ENCODE measurements around the gene OR51G2.
"Not testable (repeated sequence)": the region's sequence is repeated elsewhere in the genome, so short reads cannot be mapped to it uniquely, and the experiment has no call there.

The OR51G2 gene, protein sequence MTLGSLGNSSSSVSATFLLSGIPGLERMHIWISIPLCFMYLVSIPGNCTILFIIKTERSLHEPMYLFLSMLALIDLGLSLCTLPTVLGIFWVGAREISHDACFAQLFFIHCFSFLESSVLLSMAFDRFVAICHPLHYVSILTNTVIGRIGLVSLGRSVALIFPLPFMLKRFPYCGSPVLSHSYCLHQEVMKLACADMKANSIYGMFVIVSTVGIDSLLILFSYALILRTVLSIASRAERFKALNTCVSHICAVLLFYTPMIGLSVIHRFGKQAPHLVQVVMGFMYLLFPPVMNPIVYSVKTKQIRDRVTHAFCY

DNA sequence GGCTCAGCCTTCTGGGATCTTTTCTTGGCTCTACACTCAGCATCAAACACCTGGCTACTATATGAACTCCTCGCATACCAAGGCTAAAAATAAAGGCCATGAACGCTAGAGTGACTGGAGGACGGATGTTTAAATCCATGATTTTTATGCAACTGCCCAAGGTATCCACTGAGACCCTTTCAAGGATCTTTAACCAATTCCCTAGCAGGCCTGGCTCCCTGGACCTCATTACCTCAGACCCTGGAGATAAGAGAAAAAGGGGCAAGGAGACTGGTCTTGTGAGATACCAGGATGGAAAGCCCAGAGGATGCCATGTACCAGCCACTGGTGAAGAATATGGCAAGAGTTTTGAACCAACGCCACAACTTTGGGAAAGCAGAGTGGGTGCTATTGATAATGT lies at the start of gene OR51G2:
Gene OR51G2, minus strand, starts transcription at position 101 of the 400 bp plus-strand sequence. CDS start 3,687 bp downstream, outside the sequence.
- no peak for DNase-seq

DNA sequence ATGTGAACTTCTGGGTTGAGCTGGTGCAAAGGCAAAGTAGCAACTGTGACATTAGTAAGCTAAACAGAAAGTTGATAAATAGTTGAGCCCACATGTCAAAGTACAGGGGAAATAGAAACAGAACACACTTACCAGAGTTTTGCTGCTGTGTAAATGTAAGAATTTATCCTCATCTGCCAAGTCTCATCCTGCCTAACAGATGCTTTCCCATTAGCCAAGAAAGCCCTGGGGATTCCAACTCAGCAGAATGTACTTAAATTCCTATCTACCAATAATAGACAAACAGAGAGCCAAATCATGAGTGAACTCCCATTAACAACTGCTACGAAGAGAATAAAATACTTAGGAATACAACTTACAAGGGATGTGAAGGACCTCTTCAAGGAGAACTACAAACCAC lies 43.7 kb upstream of the OR51G2 start:
- DNase-seq, result no peak

DNA sequence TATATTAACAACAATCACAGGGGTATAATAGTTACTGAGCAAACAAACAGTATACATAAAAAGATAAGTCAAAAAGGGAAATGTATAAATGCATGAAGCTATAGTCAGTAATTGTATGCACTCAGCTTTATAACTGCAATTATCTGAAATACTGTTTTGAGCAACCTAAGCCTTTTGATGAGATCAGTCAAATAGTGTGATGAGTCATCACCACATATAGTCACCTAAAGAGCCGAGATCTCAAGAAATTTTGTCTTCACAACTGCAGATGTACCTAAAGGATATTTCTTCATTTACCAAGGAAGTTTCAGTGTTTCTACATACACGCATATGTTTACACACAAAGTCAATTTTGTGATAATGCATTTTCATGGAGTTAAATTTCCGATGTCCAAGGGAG lies 41.7 kb upstream of the OR51G2 start:
- no peak for DNase-seq

DNA sequence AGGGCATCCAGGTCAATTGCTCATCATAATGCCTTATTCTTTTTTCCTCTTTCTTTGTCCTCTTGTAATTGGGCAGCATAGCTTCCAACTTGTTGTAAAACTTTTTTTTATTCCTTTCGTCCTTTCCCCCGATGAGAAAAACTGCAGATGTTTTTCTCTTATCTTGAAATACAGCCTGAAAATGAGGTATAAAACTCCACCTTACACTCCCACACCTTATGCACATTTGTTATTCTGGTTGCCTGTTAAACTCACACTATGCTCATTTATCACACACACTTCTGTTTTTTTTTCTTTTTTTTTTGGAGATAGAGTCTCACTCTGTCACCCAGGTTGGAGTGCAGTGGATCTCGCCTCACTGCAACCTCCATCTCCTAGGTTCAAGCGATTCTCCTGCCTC lies 38.2 kb upstream of the OR51G2 start:
- no peak for DNase-seq

DNA sequence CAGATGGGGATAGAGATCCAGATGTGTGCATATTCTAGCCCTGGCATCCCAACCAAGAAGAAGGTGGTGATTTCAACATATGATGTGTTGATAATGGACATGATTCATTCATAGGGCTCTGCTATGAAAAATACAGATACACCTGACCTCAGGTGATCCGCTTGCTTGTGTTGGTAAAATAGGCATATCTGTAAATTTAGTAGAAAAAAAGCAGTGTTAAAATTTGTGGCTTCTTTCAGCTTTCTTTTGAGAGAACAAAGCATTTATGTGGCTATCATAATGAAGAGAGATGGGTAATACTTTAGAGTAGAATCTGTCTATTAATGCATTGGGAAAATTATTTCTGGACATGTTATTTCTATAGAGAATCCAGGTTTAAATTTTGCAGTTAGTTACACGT lies 36.5 kb upstream of the OR51G2 start, which contains the start of gene OR51A2:
Gene OR51A2, minus strand, starts transcription at position 101 of the 400 bp plus-strand sequence. Its CDS starts 0 bp downstream, at position 101.
- DNase-seq, result not testable (repeated sequence)

DNA sequence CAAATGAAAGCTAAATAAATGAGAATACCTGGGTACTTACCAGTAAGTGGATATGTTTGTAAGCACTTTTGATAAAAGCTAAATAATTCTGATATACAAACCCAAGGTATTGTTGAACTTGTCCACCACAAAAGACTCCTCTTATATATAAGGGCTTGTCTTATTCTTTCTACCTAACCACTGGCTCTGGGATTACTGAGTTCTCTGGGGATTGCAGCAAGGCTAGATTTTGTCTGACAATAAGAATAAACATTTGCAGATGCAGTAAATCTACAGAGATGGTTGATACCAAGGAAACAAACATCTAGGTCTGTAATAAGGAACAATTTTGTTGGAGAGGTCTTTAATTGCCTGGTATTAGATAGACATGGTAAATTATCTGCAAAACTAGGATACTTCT lies 28.4 kb upstream of the OR51G2 start, which contains the start of gene OR51A4:
Gene OR51A4, minus strand, starts transcription at position 101 of the 400 bp plus-strand sequence. CDS start 505 bp downstream, outside the sequence.
- no peak for DNase-seq

DNA sequence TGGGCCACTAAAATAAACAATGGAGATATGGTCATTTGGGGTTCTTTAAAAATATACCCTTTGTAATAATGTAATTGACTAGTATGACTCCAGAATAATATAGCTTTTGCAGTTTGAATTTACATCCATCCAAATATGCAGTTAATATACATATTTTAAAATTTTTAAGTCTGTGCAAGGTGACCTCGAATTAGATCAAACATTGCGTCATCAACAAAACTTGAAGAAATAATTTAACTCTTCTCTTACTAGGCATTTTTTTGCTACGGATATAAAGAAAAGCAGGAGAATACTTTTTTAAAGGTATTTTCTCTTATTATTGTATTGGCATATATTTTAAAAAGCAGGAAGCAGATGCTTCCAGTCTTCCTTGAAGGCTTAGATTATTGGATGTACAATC lies 17.6 kb upstream of the OR51G2 start:
- no peak for DNase-seq

DNA sequence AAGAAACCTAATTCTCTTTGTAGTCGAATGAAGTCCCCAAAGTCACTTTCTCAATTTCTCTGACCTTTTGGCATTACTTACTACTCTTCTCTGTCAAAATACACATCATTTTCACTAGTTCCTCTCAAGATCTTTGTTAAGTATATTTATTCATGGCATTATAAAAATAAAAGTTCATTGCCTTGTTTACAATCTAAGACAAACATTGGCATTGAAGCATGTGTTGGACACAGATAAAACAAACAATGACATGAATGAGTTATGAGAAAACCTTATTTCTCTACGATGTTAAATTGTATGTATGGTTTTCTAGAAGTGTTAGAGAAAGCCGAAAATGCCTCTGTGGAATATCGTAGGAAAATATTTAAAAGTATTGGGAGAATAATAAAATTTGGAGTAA lies 13.6 kb upstream of the OR51G2 start:
- no peak for DNase-seq

DNA sequence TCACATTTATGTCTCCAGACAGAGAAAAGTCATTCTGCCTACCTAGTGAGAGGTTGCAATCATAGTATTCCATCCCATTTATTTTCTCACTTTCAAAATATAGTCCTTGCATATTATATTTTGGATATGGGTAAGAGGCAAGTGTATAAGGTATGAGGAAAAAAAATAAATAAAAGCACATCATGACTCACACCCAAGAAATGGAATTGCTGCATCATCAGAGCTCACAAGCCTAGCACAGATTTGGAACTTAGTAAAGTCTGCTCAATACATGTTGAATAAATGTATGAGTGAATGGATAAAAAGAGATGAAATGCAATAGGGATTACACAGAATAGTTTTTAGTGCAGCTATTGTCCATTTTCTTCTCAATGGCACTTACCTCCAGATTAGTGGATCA lies 7.5 kb upstream of the OR51G2 start:
- DNase-seq, result no peak

DNA sequence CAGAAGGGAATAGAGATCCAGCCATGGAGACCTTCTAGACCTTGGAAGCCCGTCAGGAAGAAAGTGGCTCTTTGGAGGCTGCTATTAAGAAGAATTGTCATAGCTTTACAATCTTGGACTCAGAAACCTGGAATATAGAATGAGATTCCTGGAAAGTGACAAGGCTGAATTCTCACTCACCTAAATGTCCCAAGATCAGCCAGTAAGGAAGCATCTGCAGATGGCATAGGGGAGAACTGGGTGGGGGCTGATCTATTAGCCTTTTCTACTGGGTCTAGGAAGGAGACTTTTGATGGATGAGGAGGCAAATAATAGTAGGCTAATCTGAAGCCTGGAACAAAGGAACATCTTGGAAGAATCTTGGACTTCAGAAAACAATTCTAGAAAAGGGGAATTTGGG lies 5.1 kb upstream of the OR51G2 start, which contains the start of gene OR51G1:
Gene OR51G1, minus strand, starts transcription at position 101 of the 400 bp plus-strand sequence. Its CDS starts 0 bp downstream, at position 101.
- no peak for DNase-seq

DNA sequence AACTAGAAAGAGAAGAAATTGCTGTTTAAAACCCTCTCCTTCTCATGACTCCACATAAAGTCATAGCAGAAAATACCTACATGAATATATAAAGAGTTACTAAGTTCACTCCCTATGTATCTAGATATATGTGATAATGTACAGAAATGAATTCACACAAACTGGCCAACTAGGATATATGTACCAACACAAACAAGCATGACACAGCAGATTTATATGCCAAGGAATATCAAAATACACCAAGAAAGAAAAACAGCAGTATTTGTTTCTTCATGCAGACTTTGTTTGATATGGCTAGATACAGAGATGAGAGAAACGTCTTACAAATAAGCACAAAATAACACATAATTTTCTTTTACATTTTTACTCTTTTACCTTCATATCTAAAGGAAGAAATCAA lies 3.2 kb upstream of the OR51G2 start:
- DNase-seq, result no peak

DNA sequence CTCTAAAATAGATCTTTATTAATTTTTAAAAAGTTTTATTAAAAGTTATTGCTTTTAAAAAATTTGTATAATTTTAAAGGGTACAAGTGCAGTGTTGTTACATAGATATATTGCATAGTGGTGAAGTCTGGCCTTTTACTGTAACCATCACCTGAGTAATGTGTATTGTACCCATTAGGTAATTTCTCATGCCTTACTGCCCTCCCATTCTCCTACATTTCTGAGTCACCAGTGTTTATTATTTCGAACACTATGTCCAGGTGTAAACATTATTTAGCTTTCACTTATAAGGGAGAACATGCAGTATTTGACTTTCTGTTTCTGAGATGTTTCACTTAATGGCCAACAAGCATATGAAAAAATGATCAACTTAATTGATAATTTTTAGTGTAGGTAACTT lies 2.6 kb upstream of the OR51G2 start:
- DNase-seq, result no peak

DNA sequence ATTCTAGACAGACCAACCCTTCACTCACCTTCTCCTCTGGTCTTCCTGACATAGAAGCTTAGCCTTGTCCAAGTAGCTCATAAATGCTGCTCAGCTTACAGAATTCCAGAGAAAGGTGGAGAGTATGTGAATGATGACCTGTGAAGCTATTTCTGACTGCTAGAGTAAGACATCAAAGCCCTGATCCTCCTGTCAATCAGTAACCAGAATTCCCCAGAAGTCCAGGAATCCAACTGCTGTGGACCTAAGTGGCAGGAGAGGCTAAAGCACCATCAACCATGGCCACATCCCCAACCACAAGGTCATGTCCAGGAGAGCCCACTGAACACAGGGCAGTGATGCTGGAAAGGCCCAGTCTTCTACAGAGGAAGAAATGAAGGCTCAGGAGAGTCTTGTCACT lies 2.6 kb downstream of the OR51G2 start:
- no peak for DNase-seq

DNA sequence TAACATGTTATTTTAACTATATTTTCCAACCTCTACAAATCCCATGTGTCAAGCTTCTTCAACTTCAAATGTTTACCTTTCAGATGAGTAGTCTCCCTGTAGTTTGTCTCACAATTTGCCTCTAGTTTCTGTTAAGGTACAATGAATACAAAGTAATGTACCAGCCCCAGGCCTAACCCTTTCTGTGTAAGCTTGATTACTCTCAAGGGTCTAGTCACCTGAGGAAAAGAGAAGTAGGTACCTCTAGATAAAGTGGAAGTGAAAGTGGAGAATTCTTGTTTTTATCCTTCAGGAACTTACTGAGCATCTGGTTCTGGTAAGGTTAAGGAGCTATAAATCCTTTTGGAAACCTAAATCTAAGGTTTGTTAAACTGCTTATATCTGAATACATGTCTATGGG lies 15.7 kb downstream of the OR51G2 start, which contains the start of gene OR51A7:
Gene OR51A7, plus strand, starts transcription at position 300 of the 400 bp plus-strand sequence. CDS start 3,587 bp downstream, outside the sequence.
- no peak for DNase-seq

DNA sequence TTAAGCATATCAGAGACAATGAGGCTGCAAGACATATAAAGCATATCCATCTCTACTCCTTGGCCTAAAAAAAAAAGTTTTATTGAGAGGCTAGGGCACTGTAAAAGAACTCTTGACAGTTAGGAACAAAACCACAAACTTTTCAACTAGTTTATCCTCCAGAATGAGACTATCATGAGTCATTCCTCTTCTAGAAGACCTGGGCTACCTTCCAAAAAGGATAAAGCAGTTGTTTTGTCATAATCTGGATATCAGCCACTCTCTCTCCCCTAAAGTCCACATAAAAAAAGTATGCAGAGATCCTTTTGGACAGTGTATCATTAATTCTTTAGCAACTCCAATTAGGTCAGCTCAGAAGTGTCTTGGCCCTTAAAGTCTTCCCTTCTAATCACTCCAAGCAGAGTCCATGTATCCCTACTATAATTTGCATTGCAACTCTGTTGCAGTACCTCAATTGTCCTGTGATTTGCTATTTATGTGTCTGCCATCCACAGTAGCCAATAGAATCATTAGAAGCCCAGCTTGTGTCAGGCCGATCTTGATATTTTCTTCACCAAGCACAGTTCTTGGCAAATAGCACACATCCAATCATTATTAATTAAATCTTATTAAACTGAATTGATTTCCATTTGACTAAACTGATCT lies 27.0 kb downstream of the OR51G2 start:
- DNase-seq, result no peak

DNA sequence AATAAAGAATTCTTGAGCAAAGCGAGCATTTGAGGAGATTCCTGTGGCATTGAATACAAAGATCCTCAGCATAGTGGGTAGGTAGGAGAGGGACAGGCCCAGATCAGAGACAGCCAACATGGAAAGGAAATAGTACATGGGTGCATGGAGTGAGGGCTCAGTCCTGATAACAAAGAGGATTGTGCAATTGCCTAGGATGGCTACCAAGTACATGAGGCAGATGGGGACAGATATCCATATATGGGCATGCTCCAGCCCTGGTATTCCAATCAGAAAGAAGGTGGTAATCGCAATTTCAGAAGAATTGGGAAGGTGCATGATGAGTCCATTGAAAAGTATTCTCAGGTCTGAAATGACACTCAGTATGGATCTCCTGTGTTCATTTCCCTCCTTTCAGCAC lies 28.9 kb downstream of the OR51G2 start:
- no peak for DNase-seq

DNA sequence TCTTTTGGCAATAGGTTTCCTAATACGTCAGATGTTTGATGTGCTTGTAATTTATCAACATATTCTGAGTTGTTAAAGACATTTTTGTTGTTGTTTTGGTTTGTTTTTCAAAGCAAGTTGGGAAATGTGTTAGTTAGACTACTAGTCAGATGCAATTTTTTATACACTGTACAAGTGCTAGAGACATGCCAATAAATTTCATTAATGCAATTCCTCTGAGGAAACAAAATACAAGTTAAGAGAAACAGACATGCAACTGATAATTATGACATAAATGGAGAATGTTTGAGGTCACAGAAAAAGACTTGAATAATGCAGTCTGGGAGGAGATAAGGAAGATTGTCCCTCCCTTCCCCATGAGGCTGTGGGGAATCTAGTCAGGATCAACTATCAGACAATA lies 31.6 kb downstream of the OR51G2 start:
- DNase-seq, result no peak

DNA sequence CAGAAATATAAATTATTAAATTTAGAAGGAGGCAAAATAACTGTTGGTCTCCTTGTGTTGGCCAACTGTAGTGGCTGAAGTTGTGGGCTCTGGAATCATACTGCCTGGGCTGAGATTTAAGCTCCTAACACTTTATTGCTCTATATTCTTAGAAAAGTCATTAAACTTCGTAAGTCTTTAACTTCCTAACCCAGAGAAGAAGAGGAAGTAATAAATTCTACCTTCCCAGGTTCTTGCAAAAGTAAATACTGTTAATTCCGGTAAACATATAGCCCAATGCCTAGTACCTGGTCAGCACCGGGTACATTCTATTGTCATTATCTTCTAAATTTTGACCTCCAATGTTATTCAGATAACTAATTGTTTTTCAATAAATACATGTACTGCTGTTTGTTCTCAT lies 33.0 kb downstream of the OR51G2 start:
- DNase-seq, result no peak

DNA sequence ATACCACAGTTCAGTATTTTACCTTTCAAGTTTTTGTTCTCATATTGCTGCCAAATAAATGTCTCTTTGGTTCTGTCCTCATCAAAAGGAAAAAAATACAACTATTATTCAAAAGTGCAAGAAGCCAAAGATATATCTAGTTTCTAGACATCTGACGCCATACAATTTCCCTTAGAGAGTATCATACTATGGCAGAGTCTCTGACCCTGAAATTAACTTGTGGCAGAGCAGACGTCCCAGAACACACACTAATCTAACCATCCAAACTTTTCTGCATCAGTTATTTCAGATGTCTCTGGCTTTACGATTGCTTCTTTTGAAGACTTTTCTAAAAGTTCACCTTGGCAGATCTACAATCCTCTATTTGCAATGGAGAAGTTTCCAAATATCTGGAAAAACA lies 34.8 kb downstream of the OR51G2 start:
- DNase-seq, result no peak

DNA sequence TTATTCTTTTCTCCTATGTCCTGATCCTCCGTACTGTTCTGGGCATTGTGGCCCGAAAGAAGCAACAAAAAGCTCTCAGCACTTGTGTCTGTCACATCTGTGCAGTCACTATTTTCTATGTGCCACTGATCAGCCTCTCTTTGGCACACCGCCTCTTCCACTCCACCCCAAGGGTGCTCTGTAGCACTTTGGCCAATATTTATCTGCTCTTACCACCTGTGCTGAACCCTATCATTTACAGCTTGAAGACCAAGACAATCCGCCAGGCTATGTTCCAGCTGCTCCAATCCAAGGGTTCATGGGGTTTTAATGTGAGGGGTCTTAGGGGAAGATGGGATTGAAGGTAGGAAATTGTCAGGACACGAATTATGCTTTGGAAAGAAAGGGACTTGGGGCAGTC lies 36.6 kb downstream of the OR51G2 start:
- no peak for DNase-seq

DNA sequence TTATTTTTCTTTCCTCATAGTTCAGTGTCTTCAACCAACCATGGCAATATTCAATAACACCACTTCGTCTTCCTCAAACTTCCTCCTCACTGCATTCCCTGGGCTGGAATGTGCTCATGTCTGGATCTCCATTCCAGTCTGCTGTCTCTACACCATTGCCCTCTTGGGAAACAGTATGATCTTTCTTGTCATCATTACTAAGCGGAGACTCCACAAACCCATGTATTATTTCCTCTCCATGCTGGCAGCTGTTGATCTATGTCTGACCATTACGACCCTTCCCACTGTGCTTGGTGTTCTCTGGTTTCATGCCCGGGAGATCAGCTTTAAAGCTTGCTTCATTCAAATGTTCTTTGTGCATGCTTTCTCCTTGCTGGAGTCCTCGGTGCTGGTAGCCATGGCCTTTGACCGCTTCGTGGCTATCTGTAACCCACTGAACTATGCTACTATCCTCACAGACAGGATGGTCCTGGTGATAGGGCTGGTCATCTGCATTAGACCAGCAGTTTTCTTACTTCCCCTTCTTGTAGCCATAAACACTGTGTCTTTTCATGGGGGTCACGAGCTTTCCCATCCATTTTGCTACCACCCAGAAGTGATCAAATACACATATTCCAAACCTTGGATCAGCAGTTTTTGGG lies 37.2 kb downstream of the OR51G2 start, which contains the start of gene OR51T1:
Gene OR51T1, plus strand, starts transcription at position 41 of the 641 bp plus-strand sequence. Its CDS starts 0 bp downstream, at position 41.
- DNase-seq, result no peak

DNA sequence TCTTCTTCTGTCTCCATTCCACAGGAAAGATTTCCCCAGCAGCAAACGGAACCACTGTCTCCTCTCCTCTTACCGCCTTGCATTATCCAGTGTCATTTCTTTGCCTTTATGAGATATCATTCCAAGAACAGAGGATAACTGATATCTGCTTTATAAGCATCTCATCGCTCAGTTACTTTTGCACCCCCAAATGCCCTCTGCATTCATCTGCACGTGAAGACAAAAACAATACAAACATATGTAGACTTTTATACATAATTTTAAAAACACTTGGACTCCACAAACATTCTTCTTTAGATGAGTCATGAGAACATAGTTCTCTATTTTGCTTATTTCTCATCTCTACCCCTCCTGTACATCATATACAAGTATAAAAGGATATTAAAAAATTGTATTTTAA lies 38.0 kb downstream of the OR51G2 start:
- no peak for DNase-seq

DNA sequence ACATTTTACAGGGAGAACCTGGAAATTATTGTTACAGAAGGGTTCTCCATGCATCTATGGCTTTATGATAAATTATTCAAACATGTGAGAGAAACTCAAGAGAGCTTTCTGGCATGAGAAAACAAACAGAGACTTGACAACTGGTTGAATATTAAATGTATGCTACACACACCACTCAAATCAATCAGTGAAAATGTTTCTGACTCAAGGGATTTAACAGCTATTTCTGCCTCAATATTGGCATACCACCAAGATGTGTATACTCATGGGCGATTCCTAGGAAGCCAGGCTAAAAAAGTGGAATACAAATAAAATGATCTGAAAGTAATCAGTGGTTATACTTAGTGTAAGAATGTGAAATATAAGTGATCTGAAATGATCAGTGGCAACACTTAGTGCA lies 53.3 kb downstream of the OR51G2 start:
- DNase-seq, result no peak

DNA sequence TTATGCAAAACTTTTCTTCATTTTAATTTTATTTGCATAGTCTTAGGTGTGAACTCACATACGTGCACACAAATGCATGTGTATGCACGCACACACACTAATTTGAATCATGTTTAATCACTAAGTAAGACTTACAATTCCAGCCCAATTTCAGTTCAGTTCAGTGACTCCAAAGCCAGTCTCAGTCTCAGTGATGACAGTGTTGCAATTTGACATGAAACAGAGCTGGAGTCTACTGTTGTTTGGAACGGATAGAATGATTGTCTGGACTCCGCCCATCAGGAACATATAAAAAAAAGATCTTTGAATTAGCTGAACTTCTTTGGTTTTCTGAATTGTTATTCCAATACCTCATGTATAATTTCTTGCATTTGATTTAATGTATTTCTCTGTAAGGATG lies 55.3 kb downstream of the OR51G2 start:
- no peak for DNase-seq
